Measurements from ENCODE around the gene TMEM233.

The TMEM233 gene

GRCh38 chr12:119666900-119667576 is 73.5 kb downstream of the TMEM233 start:
- no peak overlapping the region for H2BK120ac ChIP-seq (ENCODE audit: insufficient read depth, low read length, poor library complexity)
- no peaks in the 10 kb centered on the region for H3K27me3 ChIP-seq (ENCODE audit: insufficient read depth, low read length)
- DNase-seq = no peak
- H3K79me2 ChIP-seq (ENCODE audit: control insufficient read depth, insufficient read depth, low read length, poor library complexity) = peaks cover 5% of the 10 kb centered on the region
- no peaks in the 10 kb centered on the region for H3K9me3 ChIP-seq (ENCODE audit: insufficient read depth, low read depth, low read length)
- H3K18ac ChIP-seq (ENCODE audit: low read length) = no peak overlapping the region
- no peak overlapping the region for H3K4ac ChIP-seq (ENCODE audit: low read depth, low read length)
- WGBS (ENCODE audit: extremely low coverage, insufficient coverage, insufficient read length) = no CpG with 5 or more reads among the region's 9 CpGs
- H4K91ac ChIP-seq (ENCODE audit: low read depth, low read length) = no peak overlapping the region
- H3K14ac ChIP-seq (ENCODE audit: low read length) = no peak overlapping the region
- no peak overlapping the region for H3K9ac ChIP-seq (ENCODE audit: low read length)
- H2AK5ac ChIP-seq (ENCODE audit: low read length) = no peak overlapping the region
- peak overlapping the region; percentile 43 for H4K8ac ChIP-seq (ENCODE audit: low read depth, low read length)
- H3K27ac ChIP-seq (ENCODE audit: low read depth, low read length) = no peak overlapping the region
- no peaks in the 10 kb centered on the region for H3K4me1 ChIP-seq (ENCODE audit: control insufficient read depth in 1 of 2, insufficient read depth in 2 of 2, low read length in 2 of 2)
- peak overlapping the region; percentile 51 for H3K4me2 ChIP-seq (ENCODE audit: low read length)
- no peak overlapping the region for H4K12ac ChIP-seq (ENCODE audit: low read depth, low read length)
- no peak overlapping the region for H2BK12ac ChIP-seq (ENCODE audit: low read length)
- H2AFZ ChIP-seq (ENCODE audit: insufficient read depth, low read length, poor library complexity) = no peak overlapping the region
- H3K36me3 ChIP-seq (ENCODE audit: control insufficient read depth in 1 of 2, insufficient read depth in 2 of 2, low read length in 2 of 2) = peaks cover 0 to 8% of the 10 kb centered on the region in 2 experiments
- H2BK5ac ChIP-seq (ENCODE audit: low read depth, low read length, poor library complexity) = no peak overlapping the region
- no peak overlapping the region for H3K4me3 ChIP-seq (ENCODE audit: low read depth, low read length)
- peaks cover 5% of the 10 kb centered on the region for H3K79me1 ChIP-seq (ENCODE audit: low read length)
- no peak overlapping the region for H3K23ac ChIP-seq (ENCODE audit: low read length)

- Histone ChIP-seq H2BK5ac (ENCODE audit: low read depth, low read length, poor library complexity) (peak within 1 kb of the TSS; percentile 70), H3K36me3 (ENCODE audit: control insufficient read depth in 1 of 2, insufficient read depth in 2 of 2, low read length in 2 of 2) (peaks cover 3 to 13% of the 10 kb centered on the region in 2 experiments), H3K79me2 (ENCODE audit: control insufficient read depth, insufficient read depth, low read length, poor library complexity) (peaks cover 5% of the 10 kb centered on the region), H3K4ac (ENCODE audit: low read depth, low read length) (peak within 1 kb of the TSS; percentile 82), H3K4me3 (ENCODE audit: low read depth, low read length) (peak within 1 kb of the TSS; percentile 82), H3K27ac (ENCODE audit: low read depth, low read length) (peak within 1 kb of the TSS; percentile 95), H3K18ac (ENCODE audit: low read length) (peak within 1 kb of the TSS; percentile 88), H3K23ac (ENCODE audit: low read length) (no peak within 1 kb of the TSS), H4K8ac (ENCODE audit: low read depth, low read length) (peak within 1 kb of the TSS; percentile 99), H4K12ac (ENCODE audit: low read depth, low read length) (peak within 1 kb of the TSS; percentile 83), H3K9me3 (ENCODE audit: insufficient read depth, low read depth, low read length) (no peaks in the 10 kb centered on the region), H3K4me1 (ENCODE audit: control insufficient read depth in 1 of 2, insufficient read depth in 2 of 2, low read length in 2 of 2) (no peaks in the 10 kb centered on the region), H2BK12ac (ENCODE audit: low read length) (no peak within 1 kb of the TSS), H4K91ac (ENCODE audit: low read depth, low read length) (peak within 1 kb of the TSS; percentile 95), H3K79me1 (ENCODE audit: low read length) (peaks cover 5% of the 10 kb centered on the region), H2AFZ (ENCODE audit: insufficient read depth, low read length, poor library complexity) (peak within 1 kb of the TSS; percentile 96), H3K14ac (ENCODE audit: low read length) (peak within 1 kb of the TSS; percentile 98), H2AK5ac (ENCODE audit: low read length) (peak within 1 kb of the TSS; percentile 93), H3K9ac (ENCODE audit: low read length) (peak within 1 kb of the TSS; percentile 77), H3K4me2 (ENCODE audit: low read length) (peak within 1 kb of the TSS; percentile 98), H2BK120ac (ENCODE audit: insufficient read depth, low read length, poor library complexity) (peak within 1 kb of the TSS; percentile 83), H3K27me3 (ENCODE audit: insufficient read depth, low read length) (no peaks in the 10 kb centered on the region)
- DNase-seq = peak; percentile 99
- no CpG with 5 or more reads among the region's 69 CpGs for WGBS (ENCODE audit: extremely low coverage, insufficient coverage, insufficient read length)
Observed at GRCh38 chr12:119667577-119668323, 74.2 kb downstream of the TMEM233 start, which contains the start of gene PRKAB1. Gene PRKAB1 (plus strand): TSS chr12:119668133. CDS start chr12:119668245, 112 bp downstream.

- Histone ChIP-seq H3K18ac (ENCODE audit: low read length) (peak overlapping the region; percentile 88), H2AK5ac (ENCODE audit: low read length) (peak overlapping the region; percentile 93), H4K12ac (ENCODE audit: low read depth, low read length) (peak overlapping the region; percentile 83), H4K91ac (ENCODE audit: low read depth, low read length) (peak overlapping the region; percentile 95), H3K79me2 (ENCODE audit: control insufficient read depth, insufficient read depth, low read length, poor library complexity) (peaks cover 5% of the 10 kb centered on the region), H3K27me3 (ENCODE audit: insufficient read depth, low read length) (no peaks in the 10 kb centered on the region), H3K14ac (ENCODE audit: low read length) (peak overlapping the region; percentile 98), H2BK12ac (ENCODE audit: low read length) (no peak overlapping the region), H2BK5ac (ENCODE audit: low read depth, low read length, poor library complexity) (peak overlapping the region; percentile 70), H3K27ac (ENCODE audit: low read depth, low read length) (peak overlapping the region; percentile 95), H3K4me2 (ENCODE audit: low read length) (peak overlapping the region; percentile 98), H3K79me1 (ENCODE audit: low read length) (peaks cover 5% of the 10 kb centered on the region), H3K9ac (ENCODE audit: low read length) (peak overlapping the region; percentile 77), H3K23ac (ENCODE audit: low read length) (no peak overlapping the region), H2AFZ (ENCODE audit: insufficient read depth, low read length, poor library complexity) (peak overlapping the region; percentile 96), H3K4me3 (ENCODE audit: low read depth, low read length) (peak overlapping the region; percentile 82), H3K36me3 (ENCODE audit: control insufficient read depth in 1 of 2, insufficient read depth in 2 of 2, low read length in 2 of 2) (peaks cover 8 to 16% of the 10 kb centered on the region in 2 experiments), H3K4me1 (ENCODE audit: control insufficient read depth in 1 of 2, insufficient read depth in 2 of 2, low read length in 2 of 2) (no peaks in the 10 kb centered on the region), H3K9me3 (ENCODE audit: insufficient read depth, low read depth, low read length) (no peaks in the 10 kb centered on the region), H2BK120ac (ENCODE audit: insufficient read depth, low read length, poor library complexity) (peak overlapping the region; percentile 83), H4K8ac (ENCODE audit: low read depth, low read length) (peak overlapping the region; percentile 99), H3K4ac (ENCODE audit: low read depth, low read length) (peak overlapping the region; percentile 82)
- WGBS (ENCODE audit: extremely low coverage, insufficient coverage, insufficient read length) = no CpG with 5 or more reads among the region's 14 CpGs
- DNase-seq = peak in 1 of 2 donors; percentile 27
Observed at GRCh38 chr12:119668324-119668841, 74.8 kb downstream of the TMEM233 start.

GRCh38 chr12:119669744-119670472 is 76.3 kb downstream of the TMEM233 start:
- peaks cover 5% of the 10 kb centered on the region for H3K79me2 ChIP-seq (ENCODE audit: control insufficient read depth, insufficient read depth, low read length, poor library complexity)
- DNase-seq = no peak
- H3K79me1 ChIP-seq (ENCODE audit: low read length) = peaks cover 5% of the 10 kb centered on the region
- H3K9ac ChIP-seq (ENCODE audit: low read length) = no peak overlapping the region
- H4K12ac ChIP-seq (ENCODE audit: low read depth, low read length) = peak overlapping the region; percentile 59
- no peak overlapping the region for H3K14ac ChIP-seq (ENCODE audit: low read length)
- no peak overlapping the region for H2BK120ac ChIP-seq (ENCODE audit: insufficient read depth, low read length, poor library complexity)
- no CpG with 5 or more reads among the region's 11 CpGs for WGBS (ENCODE audit: extremely low coverage, insufficient coverage, insufficient read length)
- H3K27me3 ChIP-seq (ENCODE audit: insufficient read depth, low read length) = no peaks in the 10 kb centered on the region
- H3K4me3 ChIP-seq (ENCODE audit: low read depth, low read length) = no peak overlapping the region
- H2BK12ac ChIP-seq (ENCODE audit: low read length) = no peak overlapping the region
- H3K36me3 ChIP-seq (ENCODE audit: control insufficient read depth in 1 of 2, insufficient read depth in 2 of 2, low read length in 2 of 2) = peaks cover 19 to 32% of the 10 kb centered on the region in 2 experiments
- H4K8ac ChIP-seq (ENCODE audit: low read depth, low read length) = no peak overlapping the region
- peak overlapping the region; percentile 56 for H3K4ac ChIP-seq (ENCODE audit: low read depth, low read length)
- H3K18ac ChIP-seq (ENCODE audit: low read length) = no peak overlapping the region
- H3K23ac ChIP-seq (ENCODE audit: low read length) = no peak overlapping the region
- no peak overlapping the region for H3K4me2 ChIP-seq (ENCODE audit: low read length)
- no peak overlapping the region for H2BK5ac ChIP-seq (ENCODE audit: low read depth, low read length, poor library complexity)
- H3K4me1 ChIP-seq (ENCODE audit: control insufficient read depth in 1 of 2, insufficient read depth in 2 of 2, low read length in 2 of 2) = no peaks in the 10 kb centered on the region
- H4K91ac ChIP-seq (ENCODE audit: low read depth, low read length) = no peak overlapping the region
- no peak overlapping the region for H2AK5ac ChIP-seq (ENCODE audit: low read length)
- no peaks in the 10 kb centered on the region for H3K9me3 ChIP-seq (ENCODE audit: insufficient read depth, low read depth, low read length)
- no peak overlapping the region for H3K27ac ChIP-seq (ENCODE audit: low read depth, low read length)
- H2AFZ ChIP-seq (ENCODE audit: insufficient read depth, low read length, poor library complexity) = no peak overlapping the region
